SK-N-MC (cell line): ENCODE measurements around the gene PRKN.

Source experiments
- EZH2 ChIP-seq: fragments of 200-600 bp; sonication (generic); IDR thresholded peaks from one replicate; pipeline ENCODE4 v1.6.1; 2017; ENCODE audit warnings: antibody characterized with exemption
- POLR2AphosphoS5 ChIP-seq: IDR thresholded peaks from 2 replicates; pipeline ENCODE4 v1.6.1; 2012; ENCODE audit warnings: mild to moderate bottlenecking, low read depth, low read length, borderline replicate concordance

GRCh38 chr6:161843066-161843465, 884.5 kb downstream of the PRKN start:
- no peak for TF ChIP-seq POLR2AphosphoS5
- no peak for TF ChIP-seq EZH2
